HG03196 (cell line): ENCODE measurements around the gene RIOX2.
"Not testable (repeated sequence)": the region's sequence is repeated elsewhere in the genome, so short reads cannot be mapped to it uniquely, and the experiment has no call there.

Experiments used
- ATAC-seq: cut with Tn5 transposase; IDR thresholded peaks from one replicate; pipeline ENCODE4 v1.9.1; 2021; ENCODE audit not compliant: unreplicated experiment

RIOX2 gene

GRCh38 chr3:97971679-97972567 lies at the start of gene RIOX2:
TSS of gene RIOX2 (minus strand) at chr3:97972431. CDS start at chr3:97967593, 4,838 bp downstream.
- peak; percentile 90 for ATAC-seq

GRCh38 chr3:98020412-98020811 lies 48.2 kb upstream of the RIOX2 start:
- no peak for ATAC-seq

GRCh38 chr3:98018301-98018700 lies 46.1 kb upstream of the RIOX2 start:
- no peak for ATAC-seq

GRCh38 chr3:98014268-98014585 lies 42.0 kb upstream of the RIOX2 start:
- ATAC-seq = no peak

GRCh38 chr3:98013411-98014267 lies 41.4 kb upstream of the RIOX2 start:
- no peak for ATAC-seq

GRCh38 chr3:98012979-98013378 lies 40.7 kb upstream of the RIOX2 start:
- no peak for ATAC-seq

- ATAC-seq = not testable (repeated sequence)
Measured at GRCh38 chr3:98010883-98011449, 38.7 kb upstream of the RIOX2 start.

- no peak for ATAC-seq
Measured at GRCh38 chr3:98010194-98010882, 38.1 kb upstream of the RIOX2 start.

- ATAC-seq = no peak
Measured at GRCh38 chr3:98008855-98009254, 36.6 kb upstream of the RIOX2 start.

- ATAC-seq = no peak
Measured at GRCh38 chr3:98005438-98005837, 33.2 kb upstream of the RIOX2 start.

GRCh38 chr3:98004721-98005120 lies 32.5 kb upstream of the RIOX2 start:
- no peak for ATAC-seq

- ATAC-seq = no peak
Measured at GRCh38 chr3:98003306-98003969, 31.2 kb upstream of the RIOX2 start.

GRCh38 chr3:98002717-98003116 lies 30.5 kb upstream of the RIOX2 start:
- ATAC-seq = no peak

- ATAC-seq = no peak
Measured at GRCh38 chr3:97999994-98000393, 27.8 kb upstream of the RIOX2 start.

- ATAC-seq = no peak
Measured at GRCh38 chr3:97999103-97999502, 26.9 kb upstream of the RIOX2 start.

GRCh38 chr3:97996988-97997387 lies 24.8 kb upstream of the RIOX2 start:
- ATAC-seq = no peak

- no peak for ATAC-seq
Measured at GRCh38 chr3:97994328-97994945, 22.2 kb upstream of the RIOX2 start.

GRCh38 chr3:97993526-97993925 lies 21.3 kb upstream of the RIOX2 start:
- no peak for ATAC-seq

- ATAC-seq = no peak
Measured at GRCh38 chr3:97992547-97993173, 20.4 kb upstream of the RIOX2 start.

GRCh38 chr3:97991293-97991682 lies 19.1 kb upstream of the RIOX2 start:
- no peak for ATAC-seq
